T-cell (primary cell): ENCODE results near the gene CD72. TPM values are rescaled to one million over a fixed set of nuclear protein-coding genes. Genes with fewer than 3 reads are reported as not detected.

Experiments used
- ATAC-seq, 4 experiments: fragments of 200-7000 bp in 3 of 4; fragments of 150-1000 bp in 1 of 4; cut with Tn5 transposase; replicated peaks in 1 of 4; 1 replicate in 3 of 4; 2 replicates in 1 of 4; pipeline ENCODE4 v1.10.0; 2021; ENCODE audit warnings: moderate library complexity in 3 of 4, mild to moderate bottlenecking in 2 of 4, moderate number of reproducible peaks in 1 of 4
- CTCF ChIA-PET, 2 donors: fragments of 300-600 bp; sonication (Branson Sonifier 250); formaldehyde crosslinking; loops; one replicate each; lab custom pipeline; 2022; ENCODE audit warnings: antibody characterized with exemption in 2 of 2; lab: Charles Lee
- POLR2A ChIA-PET, 2 donors: fragments of 300-600 bp; sonication (Branson Sonifier 250); formaldehyde crosslinking; loops; one replicate each; lab custom pipeline; 2022; ENCODE audit warnings: antibody characterized with exemption in 2 of 2; lab: Charles Lee
- DNase-seq, 35 experiments: peaks; one replicate each; pipeline versions ENCODE4 v3.0.0 to v3.0.0-alpha.2; 2013 to 2023
- H3K27ac ChIP-seq: one replicate; pipeline ENCODE4 v1.5.1; 2013; ENCODE audit warnings: low read length
- H3K27me3 ChIP-seq, 2 experiments: replicated peaks in 1 of 2; 1 replicate in 1 of 2; 2 replicates in 1 of 2; pipeline versions ENCODE4 v1.6.1 to v1.7.0; 2013; ENCODE audit warnings: low read length in 1 of 2, mixed read lengths in 1 of 2; ENCODE audit not compliant: control insufficient read depth in 2 of 2, insufficient read depth in 2 of 2; ENCODE audit errors: extremely low read depth in 1 of 2
- H3K36me3 ChIP-seq, 2 donors: 1 replicate in 1 of 2; 2 replicates in 1 of 2; pipeline versions ENCODE4 v1.6.1 to v1.7.0; 2013; ENCODE audit warnings: low read length in 1 of 2; ENCODE audit not compliant: control insufficient read depth in 2 of 2, insufficient read depth in 1 of 2; ENCODE audit errors: extremely low read depth in 1 of 2
- H3K4me1 ChIP-seq, 2 experiments: 1 replicate in 1 of 2; 2 replicates in 1 of 2; pipeline versions ENCODE4 v1.6.1 to v1.7.0; 2013; ENCODE audit warnings: low read length in 2 of 2, mixed read lengths in 1 of 2; ENCODE audit not compliant: insufficient read depth in 2 of 2, control insufficient read depth in 1 of 2; ENCODE audit errors: extremely low read depth in 1 of 2
- H3K4me3 ChIP-seq, 2 donors: 1 replicate in 1 of 2; 2 replicates in 1 of 2; pipeline versions ENCODE4 v1.5.1 to v1.7.0; 2013; ENCODE audit warnings: mild to moderate bottlenecking in 2 of 2, low read length in 1 of 2, moderate library complexity in 1 of 2; ENCODE audit not compliant: control insufficient read depth in 1 of 2; ENCODE audit errors: extremely low read depth in 1 of 2
- H3K9me3 ChIP-seq: 2 replicates; pipeline ENCODE4 v1.7.0; 2013
- H3K27ac Mint-ChIP-seq, 2 donors: one replicate each; pipeline ENCODE4 v1.8.0; 2020 to 2021; ENCODE audit warnings: mild to moderate bottlenecking in 2 of 2, mixed read lengths in 2 of 2
- H3K27me3 Mint-ChIP-seq, 2 donors: one replicate each; pipeline ENCODE4 v1.8.0; 2021 to 2022; ENCODE audit warnings: mixed read lengths in 2 of 2
- H3K36me3 Mint-ChIP-seq: one replicate; pipeline ENCODE4 v1.8.0; 2021; ENCODE audit warnings: mixed read lengths
- H3K4me1 Mint-ChIP-seq, 3 donors: one replicate each; pipeline ENCODE4 v1.8.0; 2020 to 2022; ENCODE audit warnings: mixed read lengths in 3 of 3, mild to moderate bottlenecking in 1 of 3
- H3K4me3 Mint-ChIP-seq, 3 donors: one replicate each; pipeline ENCODE4 v1.8.0; 2020 to 2022; ENCODE audit warnings: mild to moderate bottlenecking in 3 of 3, mixed read lengths in 3 of 3, moderate library complexity in 3 of 3
- H3K9me3 Mint-ChIP-seq, 3 donors: one replicate each; pipeline ENCODE4 v1.8.0; 2020 to 2022; ENCODE audit warnings: mixed read lengths in 3 of 3
- WGBS: methylation state at CpG from one replicate; pipeline ENCODE4 v1.1.5; 2013; ENCODE audit warnings: missing lambda C conversion rate; ENCODE audit not compliant: insufficient coverage; 5-methylcytosine and 5-hydroxymethylcytosine counted together
- total RNA-seq, 35 experiments: library from RNA in 6 of 35; stranded (reverse) in 6 of 35; fragments of 120-200 nt in 1 of 35; gene quantifications; one replicate each; pipeline versions ENCODE4 v1.2.1 to v1.2.4 and lab custom pipeline; 2013 to 2026

CD72 gene
- total RNA-seq, 5 donors from 2014 or later (not counting 1 experiment from before 2014, with no cell fraction given) = 2.5 to 9.2 (median 4.9) TPM

DNA sequence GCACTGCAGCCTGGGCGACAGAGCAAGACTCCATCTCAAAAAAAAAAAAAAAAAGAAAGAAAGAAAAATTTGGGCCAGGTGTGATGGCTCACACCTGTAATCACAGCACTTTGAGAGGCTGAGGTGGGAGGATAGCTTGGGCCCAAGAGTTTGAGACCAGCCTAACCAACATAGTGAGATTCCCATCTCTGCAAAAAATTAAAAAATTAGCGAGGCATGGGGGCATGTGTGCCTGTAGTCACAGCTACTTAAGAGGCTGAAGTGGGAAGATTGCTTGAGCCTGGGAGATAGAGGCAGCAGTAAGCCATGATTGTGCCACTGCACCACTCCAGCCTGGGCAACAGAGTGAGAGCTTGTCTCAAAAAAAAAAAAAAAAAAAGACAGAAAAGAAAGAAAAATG lies 35.4 kb upstream of the CD72 start:
- Histone ChIP-seq H3K27me3 (no peaks in the 10 kb centered on the region), H3K4me1 (peaks cover 14 to 63% of the 10 kb centered on the region in 2 experiments), H3K27ac (no peak overlapping the region), H3K36me3 (no peaks in the 10 kb centered on the region), H3K9me3 (no peaks in the 10 kb centered on the region), H3K4me3 (no peak overlapping the region)
- Mint-ChIP-seq H3K36me3 (peaks cover 3% of the 10 kb centered on the region), H3K9me3 (no peaks in the 10 kb centered on the region), H3K27ac (peak overlapping the region; percentile 63 to 77), H3K4me3 (no peak overlapping the region), H3K4me1 (peaks cover 51 to 71% (median 53%) of the 10 kb centered on the region in 3 donors), H3K27me3 (peaks cover 4 to 5% of the 10 kb centered on the region in 2 donors)
- CTCF ChIA-PET = no interaction called here
- ATAC-seq = no peak
- no peak for DNase-seq
- no CpG with 5 or more reads among the region's 2 CpGs for WGBS
- POLR2A ChIA-PET = interaction anchor here in 1 of 2 donors (0.6 kb wide), 2 partner anchors 701 to 943 kb away, joined by 3 to 4 read pairs; no protein-coding TSS in a partner anchor

DNA sequence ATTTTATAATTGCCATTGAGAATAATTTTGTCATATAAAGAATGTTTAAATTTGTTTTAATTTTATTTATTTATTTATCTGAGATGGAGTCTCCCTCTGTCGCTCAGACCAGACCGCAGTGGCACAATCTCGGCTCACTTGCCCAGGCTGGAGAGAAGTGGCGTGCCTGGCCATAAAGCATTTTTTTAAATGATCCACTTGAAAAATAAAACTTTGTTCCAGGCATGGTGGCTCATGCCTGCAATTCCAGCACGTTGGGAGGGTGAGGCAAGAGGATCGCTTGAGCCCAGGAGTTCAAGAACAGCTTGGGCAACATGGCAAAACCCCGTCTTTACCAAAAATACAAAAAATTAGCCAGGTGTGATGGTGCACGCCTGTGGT lies 34.6 kb upstream of the CD72 start:
- Mint-ChIP-seq H3K36me3 (peaks cover 1% of the 10 kb centered on the region), H3K4me1 (peaks cover 55 to 77% (median 60%) of the 10 kb centered on the region in 3 donors), H3K4me3 (no peak overlapping the region), H3K27ac (peak overlapping the region; percentile 63 to 88), H3K9me3 (no peaks in the 10 kb centered on the region), H3K27me3 (peaks cover 1 to 3% of the 10 kb centered on the region in 2 donors)
- ChIA-PET CTCF (no interaction called here), POLR2A (no interaction called here)
- no peaks in the 10 kb centered on the region for H3K27me3 ChIP-seq
- H3K9me3 ChIP-seq = no peaks in the 10 kb centered on the region
- peak overlapping the region; percentile 46 for H3K27ac ChIP-seq
- no CpG with 5 or more reads among the region's 8 CpGs for WGBS
- no peak overlapping the region for H3K4me3 ChIP-seq
- H3K36me3 ChIP-seq = no peaks in the 10 kb centered on the region
- H3K4me1 ChIP-seq = peaks cover 22 to 69% of the 10 kb centered on the region in 2 experiments
- DNase-seq (no peak), ATAC-seq (no peak)

DNA sequence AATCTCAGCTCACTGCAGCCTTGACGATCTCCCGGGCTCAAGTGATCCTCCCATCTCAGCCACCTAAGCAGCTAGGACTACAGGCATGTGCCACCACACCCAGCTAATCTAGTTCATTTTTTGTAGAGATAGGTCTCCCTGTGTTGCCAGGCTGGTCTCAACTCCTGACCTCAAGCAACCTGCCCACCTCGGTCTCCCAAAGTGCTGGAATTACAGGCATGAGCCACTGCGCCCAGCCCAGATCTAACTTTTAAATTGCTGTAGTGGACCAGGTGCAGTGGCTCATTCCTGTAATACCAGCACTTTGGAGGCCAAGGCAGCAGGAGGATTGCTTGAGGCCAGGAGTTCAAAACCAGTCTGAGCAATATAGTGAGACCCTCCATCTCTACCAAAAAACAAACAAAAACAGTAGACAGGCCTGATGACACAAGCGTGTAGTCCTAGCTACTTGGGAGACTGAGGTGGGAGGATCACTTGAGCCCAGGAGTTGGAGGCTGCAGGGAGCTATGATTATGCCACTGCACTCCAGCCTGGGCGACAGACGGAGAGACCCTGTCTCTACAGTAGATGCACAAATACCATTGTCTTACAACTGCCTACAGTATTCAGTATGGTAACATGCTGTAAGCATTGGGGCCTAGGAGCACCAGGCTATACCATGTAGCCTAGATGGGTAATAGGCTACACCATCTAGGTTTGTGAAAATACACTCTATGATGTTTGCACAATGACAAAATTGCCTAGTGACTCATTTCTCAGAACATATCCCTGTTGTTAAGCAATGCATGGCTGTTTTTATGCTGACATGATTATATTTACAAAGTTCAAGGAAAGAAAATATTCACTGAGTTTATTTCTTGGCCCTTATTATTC lies 34.0 kb upstream of the CD72 start:
- ChIA-PET CTCF (no interaction called here), POLR2A (no interaction called here)
- ATAC-seq = no peak
- 86% methylated on average over 1 of the region's 7 CpGs for WGBS
- Histone ChIP-seq H3K9me3 (no peaks in the 10 kb centered on the region), H3K27me3 (no peaks in the 10 kb centered on the region), H3K4me1 (peaks cover 26 to 69% of the 10 kb centered on the region in 2 experiments), H3K27ac (peak overlapping the region; percentile 46), H3K36me3 (no peaks in the 10 kb centered on the region), H3K4me3 (no peak overlapping the region)
- H3K36me3 Mint-ChIP-seq = no peaks in the 10 kb centered on the region
- H3K27ac Mint-ChIP-seq = peak overlapping the region; percentile 88 to 99
- H3K27me3 Mint-ChIP-seq = no peaks in the 10 kb centered on the region
- peak overlapping the region; percentile 49 to 88 (median 85) for H3K4me3 Mint-ChIP-seq
- no peak for DNase-seq
- peaks cover 55 to 77% (median 60%) of the 10 kb centered on the region in 3 donors for H3K4me1 Mint-ChIP-seq
- no peaks in the 10 kb centered on the region for H3K9me3 Mint-ChIP-seq

DNA sequence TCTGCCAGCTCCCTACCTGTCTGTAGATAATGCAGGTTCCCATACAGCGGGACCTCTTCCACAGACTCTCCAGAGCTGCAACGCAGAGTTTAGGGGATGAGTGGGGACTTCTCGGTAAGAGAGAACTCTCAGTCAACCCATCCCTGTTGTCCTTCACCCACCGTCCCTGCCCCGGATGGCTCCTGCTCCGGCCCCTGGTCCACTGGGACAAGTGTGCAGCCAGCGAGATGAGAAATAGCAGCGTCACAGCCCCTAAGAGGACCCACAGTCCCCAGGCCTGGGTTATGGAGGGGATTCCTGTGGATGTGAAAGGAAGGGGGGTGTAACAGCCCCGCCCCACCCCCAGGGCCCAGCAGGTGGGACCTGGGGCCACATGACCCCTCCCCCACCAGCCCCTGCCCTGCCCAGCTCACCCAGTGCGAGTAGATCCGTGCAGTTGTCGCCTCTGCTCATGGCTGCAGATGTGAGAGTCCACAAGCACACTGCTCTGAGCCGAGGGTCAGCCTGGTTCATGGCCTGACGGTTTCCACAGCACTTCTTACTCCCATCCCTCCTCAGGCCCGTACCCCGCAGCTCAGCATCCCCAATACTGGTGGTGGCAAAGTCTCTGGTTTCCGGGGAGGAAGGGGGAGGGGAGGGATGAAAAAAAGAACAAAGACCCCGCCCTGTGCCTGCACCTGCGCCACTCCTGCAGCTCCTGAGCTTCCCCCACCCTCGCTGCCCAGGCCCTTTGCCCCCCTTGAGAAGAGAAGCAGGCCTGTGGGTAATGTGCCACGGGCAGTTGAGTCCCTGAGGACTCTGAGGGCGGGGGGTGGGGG lies 32.3 kb upstream of the CD72 start, which contains the start of gene SIT1:
Gene SIT1 (minus strand): TSS at position 591 of the 818 bp plus-strand sequence. CDS start 78 bp downstream, at position 513.
- Histone ChIP-seq H3K4me1 (peaks cover 26 to 71% of the 10 kb centered on the region in 2 experiments), H3K36me3 (no peaks in the 10 kb centered on the region), H3K27me3 (no peaks in the 10 kb centered on the region), H3K27ac (peak within 1 kb of the TSS; percentile 79), H3K4me3 (peak within 1 kb of the TSS; percentile 72 to 91), H3K9me3 (no peaks in the 10 kb centered on the region)
- CTCF ChIA-PET = interaction anchor here (0.5 to 6.3 kb wide), 6 partner anchors 9 to 1638 kb away, joined by 3 to 122 read pairs (median 4); partner anchors contain the start of genes CCDC107 (in 1 of the 2) and RMRP (in 1 of the 2)
- POLR2A ChIA-PET = interaction anchor here in 1 of 2 donors (0.5 kb wide), 1 partner anchor 568 kb away, joined by 3 read pairs; no protein-coding TSS in a partner anchor
- no peaks in the 10 kb centered on the region for H3K9me3 Mint-ChIP-seq
- H3K27ac Mint-ChIP-seq = peak within 1 kb of the TSS; percentile 88 to 99
- DNase-seq (peak in 5 of 35 experiments; percentile 26 to 57 (median 45)), ATAC-seq (no peak)
- peak within 1 kb of the TSS; percentile 85 to 92 (median 88) for H3K4me3 Mint-ChIP-seq
- no peaks in the 10 kb centered on the region for H3K36me3 Mint-ChIP-seq
- no peaks in the 10 kb centered on the region for H3K27me3 Mint-ChIP-seq
- peaks cover 40 to 77% (median 56%) of the 10 kb centered on the region in 3 donors for H3K4me1 Mint-ChIP-seq
- WGBS = 0% methylated on average over 3 of the region's 22 CpGs

DNA sequence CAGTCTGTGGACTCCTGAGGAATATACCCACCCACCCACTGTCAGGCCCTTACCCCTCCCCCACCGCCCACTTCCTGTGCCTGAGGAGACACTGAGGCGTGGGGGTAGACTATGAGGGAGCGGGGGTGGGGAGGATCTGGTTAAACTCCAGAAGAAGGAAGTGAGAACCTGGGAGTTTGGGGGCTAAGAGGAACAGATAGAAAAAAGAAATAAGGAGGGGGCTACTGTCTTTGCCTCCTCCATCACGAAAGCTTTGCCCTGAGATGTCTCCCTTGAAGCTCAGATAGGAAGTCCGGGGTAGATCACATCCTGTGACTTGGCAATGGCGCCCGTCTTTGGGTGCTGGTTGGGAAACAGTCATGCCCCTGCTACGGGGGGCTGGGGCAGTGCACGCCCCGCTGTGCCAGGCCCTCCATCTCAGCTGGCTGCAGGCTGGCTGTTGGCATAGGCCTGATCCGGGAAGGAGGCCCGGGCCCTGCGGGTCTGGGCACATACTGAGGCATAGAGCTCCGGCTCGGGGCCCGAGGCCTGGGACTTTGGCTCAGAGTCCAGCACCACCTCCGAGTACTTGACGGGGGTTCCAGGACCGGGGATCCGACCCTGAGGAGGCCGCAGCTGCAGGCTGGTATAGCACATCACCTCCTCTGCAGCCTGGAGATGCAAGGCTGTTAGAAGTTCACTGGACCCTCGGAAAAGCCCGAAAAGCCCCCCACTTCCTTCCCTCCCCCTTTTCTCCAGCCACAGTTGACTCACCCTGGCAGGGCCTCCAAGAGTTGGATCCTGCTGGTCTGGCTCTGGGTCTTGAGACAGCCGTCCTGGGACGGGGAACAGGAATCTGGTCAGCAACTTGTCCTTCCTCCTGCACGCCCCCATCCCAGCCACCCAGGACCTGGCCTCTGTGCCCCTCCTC lies 31.5 kb upstream of the CD72 start:
- Mint-ChIP-seq H3K36me3 (no peaks in the 10 kb centered on the region), H3K4me1 (peaks cover 43 to 81% (median 58%) of the 10 kb centered on the region in 3 donors), H3K27me3 (no peaks in the 10 kb centered on the region), H3K27ac (peak overlapping the region; percentile 88 to 99), H3K4me3 (peak overlapping the region; percentile 85 to 92 (median 88)), H3K9me3 (no peaks in the 10 kb centered on the region)
- Histone ChIP-seq H3K27ac (peak overlapping the region; percentile 79), H3K4me1 (peaks cover 27 to 77% of the 10 kb centered on the region in 2 experiments), H3K27me3 (no peaks in the 10 kb centered on the region), H3K9me3 (no peaks in the 10 kb centered on the region), H3K4me3 (peak overlapping the region; percentile 72 to 91), H3K36me3 (no peaks in the 10 kb centered on the region)
- 6% methylated on average over 22 of the region's 26 CpGs for WGBS
- peak in 2 of 4 experiments; percentile 11 to 12 for ATAC-seq
- peak in 18 of 35 experiments; percentile 24 to 65 (median 36) for DNase-seq
- CTCF ChIA-PET = interaction anchor here (0.5 to 6.3 kb wide), 8 partner anchors 9 to 1639 kb away, joined by 3 to 122 read pairs (median 4); partner anchors contain the start of genes CCDC107 (in 1 of the 2) and RMRP (in 1 of the 2)
- POLR2A ChIA-PET = interaction anchor here (0.5 to 1.0 kb wide), 2 partner anchors 8 to 16 kb away, joined by 3 to 5 read pairs; partner anchors contain the start of genes CCDC107 (in 1 of the 2) and RMRP (in 1 of the 2)
